ENCODE data around the gene VAV2.
"Not testable (repeated sequence)": the region's sequence is repeated elsewhere in the genome, so short reads cannot be mapped to it uniquely, and the experiment has no call there.

The VAV2 gene

GRCh38 chr9:133766234-133766633 is 225.9 kb downstream of the VAV2 start:
- not testable (repeated sequence) for DNase-seq (ENCODE audit: low read depth)

GRCh38 chr9:133763272-133764183 is 228.6 kb downstream of the VAV2 start:
- no peak for DNase-seq (ENCODE audit: low read depth)

GRCh38 chr9:133762488-133763271 is 229.4 kb downstream of the VAV2 start:
- no peak for DNase-seq (ENCODE audit: low read depth)

- DNase-seq (ENCODE audit: low read depth): no peak
These were observed 230.4 kb downstream of the VAV2 start for GRCh38 chr9:133761641-133762248.

GRCh38 chr9:133760713-133761290 is 231.3 kb downstream of the VAV2 start:
- no peak for DNase-seq (ENCODE audit: low read depth)

- DNase-seq (ENCODE audit: low read depth): no peak
These were observed 232.2 kb downstream of the VAV2 start for GRCh38 chr9:133759946-133760345.

- DNase-seq (ENCODE audit: low read depth): no peak
These were observed 232.8 kb downstream of the VAV2 start for GRCh38 chr9:133759146-133759900.

GRCh38 chr9:133758228-133758627 is 233.9 kb downstream of the VAV2 start:
- no peak for DNase-seq (ENCODE audit: low read depth)

- no peak for DNase-seq (ENCODE audit: low read depth)
These were observed 237.4 kb downstream of the VAV2 start for GRCh38 chr9:133754688-133755227.

GRCh38 chr9:133754187-133754586 is 237.9 kb downstream of the VAV2 start:
- no peak for DNase-seq (ENCODE audit: low read depth)

- no peak for DNase-seq (ENCODE audit: low read depth)
These were observed 239.2 kb downstream of the VAV2 start for GRCh38 chr9:133752739-133753446.

- no peak for DNase-seq (ENCODE audit: low read depth)
These were observed 241.0 kb downstream of the VAV2 start for GRCh38 chr9:133750982-133751649.

- no peak for DNase-seq (ENCODE audit: low read depth)
These were observed 244.8 kb downstream of the VAV2 start for GRCh38 chr9:133747309-133747708.

GRCh38 chr9:133744528-133744927 is 247.6 kb downstream of the VAV2 start:
- DNase-seq (ENCODE audit: low read depth): not testable (repeated sequence)

- DNase-seq (ENCODE audit: low read depth): peak; percentile 62
These were observed 249.2 kb downstream of the VAV2 start for GRCh38 chr9:133742849-133743444.

GRCh38 chr9:133742251-133742650 is 249.9 kb downstream of the VAV2 start:
- no peak for DNase-seq (ENCODE audit: low read depth)

- no peak for DNase-seq (ENCODE audit: low read depth)
These were observed 250.4 kb downstream of the VAV2 start for GRCh38 chr9:133741716-133742115.

GRCh38 chr9:133740911-133741310 is 251.2 kb downstream of the VAV2 start:
- no peak for DNase-seq (ENCODE audit: low read depth)

All from activated T-helper 1 cell treated with Interleukin-2 at 50 U/mL for 16 hours (primary cell).